Cardiac muscle cell (in vitro differentiated cells and primary cell): Measurements from ENCODE around the gene MZB1. TPM values are rescaled to one million over a fixed set of nuclear protein-coding genes. Genes with fewer than 3 reads are reported as not detected.
A peak's percentile ranks its signal among the peaks of the same experiment; 100 is the strongest.

ENCODE experiments used
- DNase-seq, 2 donors: peaks; one replicate each; pipeline versions ENCODE4 v3.0.0 to v3.0.0-alpha.2; 2010 to 2017; ENCODE audit warnings: low read depth in 1 of 2, low spot score in 1 of 2
- H3K27ac ChIP-seq: fragments of 200-600 bp; sonication (generic); 2 replicates; pipeline ENCODE4 v1.5.1; 2016
- H3K27me3 ChIP-seq: fragments of 200-600 bp; sonication (generic); 2 replicates; pipeline ENCODE4 v1.6.0; 2016; ENCODE audit warnings: control low read depth
- H3K36me3 ChIP-seq: fragments of 200-600 bp; sonication (generic); 2 replicates; pipeline ENCODE4 v1.5.1; 2016; ENCODE audit warnings: control low read depth
- H3K4me1 ChIP-seq: fragments of 200-600 bp; sonication (generic); 2 replicates; pipeline ENCODE4 v1.8.1; 2017; ENCODE audit warnings: low read depth, mild to moderate bottlenecking, mixed run types
- H3K4me3 ChIP-seq: fragments of 200-600 bp; sonication (generic); 2 replicates; pipeline ENCODE4 v1.5.1; 2016; ENCODE audit warnings: mild to moderate bottlenecking
- H3K9me3 ChIP-seq: fragments of 200-600 bp; sonication (generic); 2 replicates; pipeline ENCODE4 v1.5.1; 2017; ENCODE audit warnings: low read depth, mild to moderate bottlenecking, control low read depth
- polyA plus RNA-seq: library from polyadenylated mRNA; unstranded; fragments of >200 nt; fragmentation: Nextera tagmentation; extraction: Ambion mirVana; gene quantifications from 2 replicates; pipeline ENCODE4 v1.2.1, GENCODE V29; 2016
- total RNA-seq: library from RNA; depleted of rRNA; stranded (reverse); fragments of >200 nt; gene quantifications from 2 replicates; pipeline ENCODE4 v1.2.3, GENCODE V29; 2016
- TF ChIP-seq, protein P1 (sequence below): IDR thresholded peaks from 2 replicates; pipeline ENCODE4 v1.5.1; 2012; ENCODE audit warnings: low read depth, mild to moderate bottlenecking, low read length

MZB1 gene, protein sequence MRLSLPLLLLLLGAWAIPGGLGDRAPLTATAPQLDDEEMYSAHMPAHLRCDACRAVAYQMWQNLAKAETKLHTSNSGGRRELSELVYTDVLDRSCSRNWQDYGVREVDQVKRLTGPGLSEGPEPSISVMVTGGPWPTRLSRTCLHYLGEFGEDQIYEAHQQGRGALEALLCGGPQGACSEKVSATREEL
- total RNA-seq: 2.3 and 5.3 TPM in 2 replicates
- polyA plus RNA-seq: 1.3 and 4.0 TPM in 2 replicates

DNA sequence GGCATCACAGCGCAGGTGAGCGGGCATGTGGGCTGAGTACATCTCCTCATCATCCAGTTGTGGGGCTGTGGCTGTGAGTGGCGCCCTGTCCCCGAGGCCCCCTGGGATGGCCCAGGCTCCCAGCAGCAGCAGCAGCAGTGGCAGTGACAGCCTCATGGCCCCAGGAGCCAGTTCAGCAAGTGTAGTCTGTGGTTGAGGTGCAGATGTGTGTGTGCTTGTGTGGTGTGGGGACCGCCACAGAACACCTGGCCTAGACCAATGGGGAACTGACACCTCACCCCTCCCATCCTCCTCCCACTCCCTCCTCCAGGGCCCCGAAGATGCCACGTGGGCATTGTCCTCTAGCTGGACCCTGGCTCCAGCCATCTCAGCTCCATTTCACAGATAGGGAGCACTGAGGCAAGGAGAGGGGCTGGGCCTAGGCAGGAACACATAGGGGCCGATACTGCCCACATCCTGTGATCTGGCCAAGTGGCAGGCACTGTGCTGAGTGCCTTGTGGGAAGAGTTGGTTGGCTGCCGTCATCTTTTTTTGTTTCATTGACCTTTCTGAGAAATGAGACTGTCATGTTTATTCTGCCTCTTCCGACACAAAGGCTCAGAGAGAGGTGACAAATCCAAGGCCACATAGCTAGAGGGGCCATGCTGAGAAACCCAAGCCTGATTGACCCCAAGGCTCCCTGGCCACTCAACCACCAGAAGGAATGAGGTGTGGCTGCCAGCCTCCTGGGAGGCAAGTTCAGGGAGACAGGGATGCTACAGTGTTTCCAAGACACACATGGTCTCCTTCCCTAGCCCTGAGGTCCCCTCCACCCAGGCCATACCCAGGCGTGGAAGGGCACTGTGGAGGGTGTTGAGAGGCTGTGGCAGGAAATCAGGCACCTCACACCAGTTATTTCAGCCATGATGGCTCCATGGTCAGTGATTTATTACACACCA is at the start of gene MZB1:
Gene MZB1 (minus strand): TSS at position 213 of the 938 bp plus-strand sequence. CDS start 57 bp downstream, at position 156.
- H3K4me1 ChIP-seq: peaks cover 12% of the 10 kb centered on the region
- TF ChIP-seq, protein P1, sequence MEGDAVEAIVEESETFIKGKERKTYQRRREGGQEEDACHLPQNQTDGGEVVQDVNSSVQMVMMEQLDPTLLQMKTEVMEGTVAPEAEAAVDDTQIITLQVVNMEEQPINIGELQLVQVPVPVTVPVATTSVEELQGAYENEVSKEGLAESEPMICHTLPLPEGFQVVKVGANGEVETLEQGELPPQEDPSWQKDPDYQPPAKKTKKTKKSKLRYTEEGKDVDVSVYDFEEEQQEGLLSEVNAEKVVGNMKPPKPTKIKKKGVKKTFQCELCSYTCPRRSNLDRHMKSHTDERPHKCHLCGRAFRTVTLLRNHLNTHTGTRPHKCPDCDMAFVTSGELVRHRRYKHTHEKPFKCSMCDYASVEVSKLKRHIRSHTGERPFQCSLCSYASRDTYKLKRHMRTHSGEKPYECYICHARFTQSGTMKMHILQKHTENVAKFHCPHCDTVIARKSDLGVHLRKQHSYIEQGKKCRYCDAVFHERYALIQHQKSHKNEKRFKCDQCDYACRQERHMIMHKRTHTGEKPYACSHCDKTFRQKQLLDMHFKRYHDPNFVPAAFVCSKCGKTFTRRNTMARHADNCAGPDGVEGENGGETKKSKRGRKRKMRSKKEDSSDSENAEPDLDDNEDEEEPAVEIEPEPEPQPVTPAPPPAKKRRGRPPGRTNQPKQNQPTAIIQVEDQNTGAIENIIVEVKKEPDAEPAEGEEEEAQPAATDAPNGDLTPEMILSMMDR: no peak
- DNase-seq: no peak

DNA sequence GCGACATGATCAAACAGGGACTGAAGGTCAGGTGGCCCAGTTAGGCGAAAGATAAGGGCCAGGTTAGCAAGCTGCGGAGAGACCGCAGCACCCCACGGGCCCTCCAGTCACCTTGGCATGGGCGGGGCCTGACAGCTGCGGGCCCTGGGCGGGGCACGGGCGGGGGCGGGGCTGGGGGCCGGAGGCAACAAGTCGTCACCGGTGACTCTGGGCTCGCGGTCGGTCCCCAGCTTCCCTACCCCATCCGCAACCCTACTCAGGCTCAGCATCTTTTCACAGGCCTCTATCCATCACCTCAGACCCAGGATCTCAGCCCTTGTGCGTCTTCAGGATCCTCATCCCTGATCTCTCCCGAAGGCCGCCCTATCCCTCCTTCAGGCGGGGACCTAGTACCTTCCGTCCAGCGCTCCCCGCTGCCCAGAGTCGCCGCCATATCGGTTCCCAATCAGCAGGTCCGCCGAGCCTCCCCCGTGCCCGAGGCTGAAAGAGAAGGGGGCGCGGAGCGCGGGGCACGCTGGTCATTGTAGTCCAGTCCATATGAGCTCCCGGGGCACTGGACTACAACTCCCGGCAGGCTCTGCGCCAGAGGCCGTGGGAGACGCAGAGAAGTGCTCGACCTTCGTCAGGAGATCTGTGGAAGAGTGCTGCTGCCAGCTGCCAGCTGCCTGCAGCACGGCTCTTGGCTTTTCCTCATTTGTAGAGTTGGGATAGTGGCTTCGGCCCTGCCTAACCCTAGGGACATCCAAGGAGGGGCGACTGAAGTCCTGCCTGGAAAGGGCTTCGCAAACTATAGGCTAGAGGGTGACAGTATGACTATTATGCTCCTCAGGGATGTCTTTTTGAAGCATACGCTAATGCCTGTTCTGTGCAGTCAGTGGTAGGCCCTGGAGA is 49.5 kb upstream of the MZB1 start, which contains the start of gene DNAJC18:
Gene DNAJC18 (minus strand): TSS at position 513 of the 891 bp plus-strand sequence. CDS start 80 bp downstream, at position 433.
- peaks cover 15% of the 10 kb centered on the region for H3K36me3 ChIP-seq
- peak within 1 kb of the TSS; percentile 76 for H3K4me3 ChIP-seq
- no peaks in the 10 kb centered on the region for H3K9me3 ChIP-seq
- H3K27ac ChIP-seq: peak within 1 kb of the TSS; percentile 95
- DNase-seq: peak; percentile 93 to 96
- peaks cover 4% of the 10 kb centered on the region for H3K4me1 ChIP-seq
- H3K27me3 ChIP-seq: no peaks in the 10 kb centered on the region
- TF ChIP-seq, protein P1: no peak

More for the DNA sequence above, at the start of gene MZB1:
- Histone ChIP-seq H3K27ac (no peak within 1 kb of the TSS), H3K4me3 (no peak within 1 kb of the TSS), H3K27me3 (peaks cover 11% of the 10 kb centered on the region), H3K9me3 (no peaks in the 10 kb centered on the region), H3K36me3 (no peaks in the 10 kb centered on the region)

DNA sequence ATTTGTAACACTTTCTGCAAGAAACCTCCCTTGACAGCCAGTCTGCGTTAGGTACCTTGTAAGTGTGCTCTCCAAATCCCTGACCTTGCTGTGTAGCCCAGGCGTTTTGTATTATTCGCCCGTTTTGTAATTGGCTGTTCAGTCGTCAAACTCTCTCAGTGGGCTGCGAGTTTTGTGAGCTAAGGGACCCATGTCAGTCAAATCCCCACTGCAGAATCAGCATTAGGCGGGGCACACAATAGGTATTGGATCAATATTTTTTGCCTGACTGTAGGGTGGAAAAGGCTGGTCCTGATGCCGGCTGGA is 48.9 kb upstream of the MZB1 start:
- TF ChIP-seq, protein P1: no peak
- Histone ChIP-seq H3K36me3 (peaks cover 19% of the 10 kb centered on the region), H3K27ac (peak overlapping the region; percentile 95), H3K27me3 (no peaks in the 10 kb centered on the region), H3K4me3 (peak overlapping the region; percentile 76), H3K4me1 (peaks cover 4% of the 10 kb centered on the region), H3K9me3 (no peaks in the 10 kb centered on the region)
- no peak for DNase-seq

DNA sequence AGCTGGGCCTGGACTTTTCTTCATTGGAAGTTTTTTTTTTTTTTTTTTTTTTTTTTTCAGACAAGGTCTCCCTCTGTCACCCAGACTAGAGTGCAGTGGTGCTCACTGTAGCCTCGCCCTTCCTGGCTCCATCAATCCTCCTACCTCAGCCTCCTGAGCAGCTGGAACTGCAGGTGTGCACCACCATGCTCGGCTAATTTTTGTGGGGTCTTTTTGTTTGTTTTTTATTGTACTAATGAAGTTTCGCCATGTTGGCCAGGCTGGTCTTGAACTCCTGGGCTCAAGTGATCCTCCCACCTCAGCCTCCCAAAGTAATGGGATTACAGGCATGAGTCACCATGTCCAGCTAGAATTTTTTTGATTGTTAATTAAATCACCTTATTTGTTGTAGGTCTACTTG is 46.0 kb upstream of the MZB1 start:
- no peak for DNase-seq
- Histone ChIP-seq H3K27ac (no peak overlapping the region), H3K36me3 (peaks cover 32% of the 10 kb centered on the region), H3K4me1 (peaks cover 4% of the 10 kb centered on the region), H3K4me3 (no peak overlapping the region), H3K9me3 (no peaks in the 10 kb centered on the region), H3K27me3 (no peaks in the 10 kb centered on the region)
- TF ChIP-seq, protein P1: no peak

DNA sequence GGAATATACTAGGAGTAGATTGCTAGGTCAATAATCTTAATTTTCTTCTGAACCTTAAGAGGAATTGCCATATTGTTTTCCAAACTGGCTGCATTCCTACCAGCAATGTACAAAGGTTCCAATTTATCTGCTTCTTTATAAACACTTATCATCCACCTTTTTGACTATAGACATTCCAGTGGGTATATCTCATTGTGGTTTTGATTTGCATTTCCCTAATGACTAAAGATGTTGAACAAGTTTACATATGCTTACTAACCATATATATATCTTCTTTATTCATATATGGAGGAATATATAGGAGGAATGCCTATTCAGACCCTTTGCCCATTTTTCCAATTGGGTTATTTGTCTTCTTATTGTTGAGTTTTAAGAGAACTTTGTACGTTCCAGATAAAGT is 42.0 kb upstream of the MZB1 start:
- TF ChIP-seq, protein P1: no peak
- Histone ChIP-seq H3K9me3 (no peaks in the 10 kb centered on the region), H3K27ac (no peak overlapping the region), H3K4me3 (no peak overlapping the region), H3K4me1 (no peaks in the 10 kb centered on the region), H3K36me3 (peaks cover 39% of the 10 kb centered on the region), H3K27me3 (no peaks in the 10 kb centered on the region)
- no peak for DNase-seq
